Measurements from ENCODE around the gene HDAC4.

The HDAC4 gene

GRCh38 chr2:239201531-239201876, 199.3 kb downstream of the HDAC4 start:
- no peak for TF ChIP-seq CTCF (IDR thresholded peaks at IDR 0.05; ENCODE audit: borderline replicate concordance, control extremely low read depth, extremely low read depth, insufficient read depth, missing control alignments)
- in situ Hi-C loops (cut with MboI; ENCODE audit: low sequenced_read_pairs, unreplicated experiment), result no loop called here
- peak; percentile 51 for DNase-seq (ENCODE audit: low spot score)

GRCh38 chr2:239200646-239201530, 199.9 kb downstream of the HDAC4 start:
- TF ChIP-seq CTCF (IDR thresholded peaks at IDR 0.05; ENCODE audit: borderline replicate concordance, control extremely low read depth, extremely low read depth, insufficient read depth, missing control alignments), result no peak
- DNase-seq (ENCODE audit: low spot score), result no peak
- in situ Hi-C loops (cut with MboI; ENCODE audit: low sequenced_read_pairs, unreplicated experiment), result no loop called here

- DNase-seq (ENCODE audit: low spot score), result no peak
- TF ChIP-seq CTCF (IDR thresholded peaks at IDR 0.05; ENCODE audit: borderline replicate concordance, control extremely low read depth, extremely low read depth, insufficient read depth, missing control alignments), result no peak
- in situ Hi-C loops (cut with MboI; ENCODE audit: low sequenced_read_pairs, unreplicated experiment), result no loop called here
Measured at GRCh38 chr2:239199041-239199768, 201.6 kb downstream of the HDAC4 start.

- no peak for TF ChIP-seq CTCF (IDR thresholded peaks at IDR 0.05; ENCODE audit: borderline replicate concordance, control extremely low read depth, extremely low read depth, insufficient read depth, missing control alignments)
- DNase-seq (ENCODE audit: low spot score), result no peak
- in situ Hi-C loops (cut with MboI; ENCODE audit: low sequenced_read_pairs, unreplicated experiment), result no loop called here
Measured at GRCh38 chr2:239198221-239198620, 202.6 kb downstream of the HDAC4 start.

GRCh38 chr2:239197146-239197545, 203.7 kb downstream of the HDAC4 start:
- TF ChIP-seq CTCF (IDR thresholded peaks at IDR 0.05; ENCODE audit: borderline replicate concordance, control extremely low read depth, extremely low read depth, insufficient read depth, missing control alignments), result no peak
- in situ Hi-C loops (cut with MboI; ENCODE audit: low sequenced_read_pairs, unreplicated experiment), result no loop called here
- DNase-seq (ENCODE audit: low spot score), result no peak

GRCh38 chr2:239196474-239197021, 204.3 kb downstream of the HDAC4 start:
- no peak for DNase-seq (ENCODE audit: low spot score)
- in situ Hi-C loops (cut with MboI; ENCODE audit: low sequenced_read_pairs, unreplicated experiment), result no loop called here
- no peak for TF ChIP-seq CTCF (IDR thresholded peaks at IDR 0.05; ENCODE audit: borderline replicate concordance, control extremely low read depth, extremely low read depth, insufficient read depth, missing control alignments)

Data from GM13976 (cell line).